ENCODE measurements around the gene LVRN.

The LVRN gene

DNA sequence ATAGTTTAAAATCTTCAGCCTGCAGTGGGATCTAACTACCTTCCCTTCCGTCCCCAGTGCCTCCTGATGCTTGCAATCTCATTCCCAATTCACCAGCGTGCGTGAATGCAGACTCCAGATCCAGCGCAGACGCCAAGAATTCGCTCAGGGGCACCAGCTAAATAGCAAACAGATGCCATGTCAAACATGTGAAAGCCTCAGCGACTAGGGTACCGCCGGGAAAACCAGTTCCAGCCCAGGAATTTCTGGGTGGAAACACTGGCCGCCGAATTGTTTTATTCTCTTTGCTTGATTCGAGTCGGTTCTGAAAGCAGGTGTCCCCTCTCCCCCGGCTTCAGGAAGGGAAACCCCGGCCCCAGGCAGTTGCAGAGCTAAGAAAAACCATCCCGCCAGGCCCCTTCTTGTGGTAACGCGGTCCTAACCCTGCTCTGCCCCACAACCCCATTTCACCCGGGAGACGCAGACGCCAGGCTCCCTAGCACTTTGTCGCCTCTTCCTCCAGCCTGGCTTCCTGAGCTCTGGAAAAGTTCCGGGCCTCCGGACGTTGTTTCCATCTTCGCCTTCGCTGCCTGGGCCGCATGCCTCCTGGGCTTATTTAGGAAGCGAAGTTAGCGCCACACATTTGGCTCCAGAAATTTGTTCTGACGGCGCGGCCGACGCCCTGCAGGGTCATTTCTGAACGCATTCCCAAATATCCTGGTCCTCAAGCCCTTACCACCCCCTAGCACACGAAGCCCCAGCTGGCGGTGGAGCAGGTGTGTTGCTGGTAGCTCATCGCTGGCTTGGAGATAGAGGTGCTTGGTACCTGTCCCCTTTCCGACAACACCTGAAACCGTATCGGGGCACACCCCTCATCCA, 665 bp upstream of the LVRN start:
- no peak for DNase-seq (ENCODE audit: low spot score)

DNA sequence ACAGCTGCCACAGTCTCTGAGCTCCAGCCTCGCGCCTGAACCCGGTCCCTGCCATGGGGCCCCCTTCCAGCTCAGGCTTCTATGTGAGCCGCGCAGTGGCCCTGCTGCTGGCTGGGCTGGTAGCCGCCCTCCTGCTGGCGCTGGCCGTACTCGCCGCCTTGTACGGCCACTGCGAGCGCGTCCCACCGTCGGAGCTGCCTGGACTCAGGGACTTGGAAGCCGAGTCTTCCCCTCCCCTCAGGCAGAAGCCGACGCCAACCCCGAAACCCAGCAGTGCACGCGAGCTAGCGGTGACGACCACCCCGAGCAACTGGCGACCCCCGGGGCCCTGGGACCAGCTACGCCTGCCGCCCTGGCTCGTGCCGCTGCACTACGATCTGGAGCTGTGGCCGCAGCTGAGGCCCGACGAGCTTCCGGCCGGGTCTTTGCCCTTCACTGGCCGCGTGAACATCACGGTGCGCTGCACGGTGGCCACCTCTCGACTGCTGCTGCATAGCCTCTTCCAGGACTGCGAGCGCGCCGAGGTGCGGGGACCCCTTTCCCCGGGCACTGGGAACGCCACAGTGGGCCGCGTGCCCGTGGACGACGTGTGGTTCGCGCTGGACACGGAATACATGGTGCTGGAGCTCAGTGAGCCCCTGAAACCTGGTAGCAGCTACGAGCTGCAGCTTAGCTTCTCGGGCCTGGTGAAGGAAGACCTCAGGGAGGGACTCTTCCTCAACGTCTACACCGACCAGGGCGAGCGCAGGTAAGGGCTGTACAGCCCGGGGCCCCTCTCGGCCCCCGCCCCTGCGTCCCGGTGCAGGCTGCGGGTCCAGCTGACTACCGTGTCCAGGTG, 509 bp downstream of the LVRN start:
- no peak for DNase-seq (ENCODE audit: low spot score)

DNA sequence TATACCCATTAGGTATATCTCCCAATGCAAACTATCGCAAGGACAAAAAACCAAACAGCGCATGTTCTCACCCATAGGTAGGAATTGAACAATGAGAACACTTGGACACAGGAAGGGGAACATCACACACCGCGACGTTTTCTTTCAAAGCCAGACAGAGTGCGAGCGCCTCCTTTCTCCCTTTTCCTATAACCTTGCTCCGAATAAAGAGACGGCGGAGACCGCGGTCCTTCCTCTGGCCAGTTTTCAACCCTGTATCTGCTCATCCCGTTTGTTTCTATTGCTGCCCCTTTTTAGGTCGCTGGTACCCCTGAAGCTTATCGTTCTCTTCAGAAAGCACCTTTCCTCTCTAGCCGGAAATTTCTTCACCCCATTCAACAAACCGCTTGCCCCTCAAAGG, 1.3 kb downstream of the LVRN start:
- DNase-seq (ENCODE audit: low spot score), result no peak

DNA sequence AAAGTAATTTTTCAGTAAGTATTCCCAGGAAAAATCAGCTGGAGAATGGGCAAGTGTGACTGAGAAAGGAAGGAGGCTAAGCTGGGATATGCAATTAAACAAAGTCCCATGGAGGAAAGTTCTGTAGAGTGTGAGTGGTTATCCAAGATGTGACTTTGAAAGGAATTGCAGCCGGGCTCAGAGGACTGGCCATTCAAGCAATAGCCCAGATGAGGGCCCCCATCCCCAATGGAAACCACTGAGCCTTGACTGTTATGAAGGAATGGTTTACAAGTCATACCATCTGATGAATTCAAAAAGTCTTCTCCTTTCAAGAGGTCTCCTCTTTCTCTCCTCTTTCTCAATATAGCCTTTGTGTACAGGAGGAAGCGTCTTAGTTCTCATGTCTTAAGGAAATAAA, 6.5 kb downstream of the LVRN start:
- no peak for DNase-seq (ENCODE audit: low spot score)

DNA sequence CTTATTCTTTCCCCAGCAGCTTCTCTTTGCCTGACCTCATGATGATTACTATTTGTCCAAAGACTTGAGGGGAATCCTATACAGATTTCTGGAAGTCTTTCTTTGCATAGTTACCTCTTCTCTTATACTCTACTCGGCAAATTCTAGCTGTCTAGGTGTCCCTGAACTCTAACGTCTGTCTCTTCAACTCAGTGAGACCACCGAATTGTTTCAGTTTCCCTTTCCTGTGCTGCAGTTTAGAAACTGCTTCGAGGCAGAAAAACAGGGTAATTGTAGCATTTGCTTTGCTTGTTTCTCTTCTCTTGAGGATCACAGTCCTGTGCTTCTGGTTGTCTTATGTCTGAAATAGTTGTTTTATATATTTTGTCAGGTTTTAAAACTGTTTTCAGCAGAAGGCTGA, 14.8 kb downstream of the LVRN start:
- no peak for DNase-seq (ENCODE audit: low spot score)

DNA sequence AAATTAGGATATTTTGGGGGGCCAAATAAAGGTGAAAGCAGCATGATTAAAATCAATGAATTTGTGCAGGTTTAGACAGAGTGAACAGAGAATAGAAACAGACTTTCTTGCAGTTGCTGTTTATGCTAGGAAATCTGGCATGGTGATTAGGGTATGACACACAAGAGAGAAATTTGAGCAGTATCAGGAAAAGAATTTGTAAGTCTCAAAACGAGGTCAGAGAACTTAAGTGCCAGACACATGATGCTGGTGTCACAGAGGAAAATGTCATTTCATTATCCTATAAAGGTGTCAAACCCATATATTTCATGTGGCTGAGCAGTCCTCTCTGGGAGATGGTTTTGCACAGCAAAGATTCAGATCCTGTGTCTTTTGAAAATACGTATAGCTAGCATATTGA, 15.7 kb downstream of the LVRN start:
- DNase-seq (ENCODE audit: low spot score), result no peak

DNA sequence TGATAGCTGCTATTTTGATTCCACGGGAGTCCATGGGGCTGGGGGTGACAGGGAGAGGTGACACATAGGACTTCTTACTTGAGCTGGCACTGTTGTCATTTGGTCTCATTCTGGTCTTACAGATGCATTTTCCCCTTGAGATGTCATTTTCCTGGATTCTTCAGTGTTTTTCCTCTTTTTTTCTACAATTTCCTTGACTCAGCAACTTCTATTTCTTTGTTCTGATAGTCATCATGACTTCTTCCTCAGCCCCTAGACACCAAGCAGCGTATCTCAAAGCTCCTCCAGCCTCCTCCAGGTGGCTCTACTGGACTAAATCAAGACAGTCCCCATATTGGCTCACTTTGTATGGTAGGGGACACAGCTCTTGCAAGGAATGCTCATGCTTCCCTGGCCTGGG, 16.5 kb downstream of the LVRN start:
- DNase-seq (ENCODE audit: low spot score), result no peak

DNA sequence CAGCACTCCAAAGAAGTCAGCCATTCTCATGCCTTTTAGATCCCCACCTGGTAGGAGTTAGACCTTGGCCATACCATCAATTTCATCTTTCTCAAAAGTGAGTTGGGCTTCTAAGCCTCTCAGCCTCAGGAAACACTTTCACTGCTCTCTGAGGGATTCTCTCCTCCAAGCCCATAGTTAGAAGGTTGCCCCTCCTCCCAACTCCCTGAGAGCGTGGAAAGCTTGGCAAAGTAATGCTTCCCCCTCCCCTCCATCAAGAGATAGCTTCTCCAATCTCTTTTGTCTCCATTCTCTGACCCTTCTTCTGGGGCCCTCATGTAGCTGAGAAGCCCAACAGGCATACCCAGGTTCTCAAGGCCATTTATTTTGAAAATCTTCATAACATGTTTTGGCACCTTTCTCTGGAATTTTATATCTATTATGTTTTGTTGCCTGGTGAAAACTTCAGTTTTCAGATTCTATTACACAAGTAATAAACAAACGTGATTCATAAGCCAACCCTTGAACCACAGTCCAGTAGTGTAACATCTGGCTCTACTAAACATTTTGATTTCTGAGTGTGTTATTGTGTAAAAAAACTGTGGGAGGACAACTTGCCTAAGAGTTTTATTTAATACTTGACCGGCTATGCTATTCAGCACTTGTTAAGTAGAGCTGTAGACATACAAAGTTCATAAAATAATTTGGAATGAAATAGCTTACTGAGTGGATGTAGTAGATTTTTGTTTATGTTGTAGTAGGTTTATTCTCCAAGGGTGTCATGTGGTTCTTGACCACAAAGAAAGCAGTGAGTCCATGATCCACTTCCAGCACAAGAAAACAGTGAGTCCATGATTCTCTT, 17.1 kb downstream of the LVRN start:
- no peak for DNase-seq (ENCODE audit: low spot score)

DNA sequence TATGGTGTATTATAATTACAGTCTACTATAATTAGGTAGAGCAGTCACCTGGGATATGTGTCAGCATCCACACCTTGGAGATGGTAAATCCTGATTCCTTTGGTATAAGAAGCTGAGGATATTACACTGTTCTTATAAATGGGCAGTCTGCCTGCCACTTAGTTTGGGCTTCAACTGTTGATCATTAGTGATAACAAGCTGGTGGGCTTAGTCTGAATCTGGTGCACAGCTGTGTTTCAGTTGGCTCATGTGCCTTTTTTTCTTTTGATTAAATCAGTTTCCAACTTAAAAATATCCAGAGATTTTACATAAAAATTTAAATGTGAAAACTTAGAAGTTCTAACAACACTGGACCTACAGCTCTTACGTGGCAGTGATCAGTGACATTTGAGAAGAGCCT, 21.2 kb downstream of the LVRN start:
- no peak for DNase-seq (ENCODE audit: low spot score)

DNA sequence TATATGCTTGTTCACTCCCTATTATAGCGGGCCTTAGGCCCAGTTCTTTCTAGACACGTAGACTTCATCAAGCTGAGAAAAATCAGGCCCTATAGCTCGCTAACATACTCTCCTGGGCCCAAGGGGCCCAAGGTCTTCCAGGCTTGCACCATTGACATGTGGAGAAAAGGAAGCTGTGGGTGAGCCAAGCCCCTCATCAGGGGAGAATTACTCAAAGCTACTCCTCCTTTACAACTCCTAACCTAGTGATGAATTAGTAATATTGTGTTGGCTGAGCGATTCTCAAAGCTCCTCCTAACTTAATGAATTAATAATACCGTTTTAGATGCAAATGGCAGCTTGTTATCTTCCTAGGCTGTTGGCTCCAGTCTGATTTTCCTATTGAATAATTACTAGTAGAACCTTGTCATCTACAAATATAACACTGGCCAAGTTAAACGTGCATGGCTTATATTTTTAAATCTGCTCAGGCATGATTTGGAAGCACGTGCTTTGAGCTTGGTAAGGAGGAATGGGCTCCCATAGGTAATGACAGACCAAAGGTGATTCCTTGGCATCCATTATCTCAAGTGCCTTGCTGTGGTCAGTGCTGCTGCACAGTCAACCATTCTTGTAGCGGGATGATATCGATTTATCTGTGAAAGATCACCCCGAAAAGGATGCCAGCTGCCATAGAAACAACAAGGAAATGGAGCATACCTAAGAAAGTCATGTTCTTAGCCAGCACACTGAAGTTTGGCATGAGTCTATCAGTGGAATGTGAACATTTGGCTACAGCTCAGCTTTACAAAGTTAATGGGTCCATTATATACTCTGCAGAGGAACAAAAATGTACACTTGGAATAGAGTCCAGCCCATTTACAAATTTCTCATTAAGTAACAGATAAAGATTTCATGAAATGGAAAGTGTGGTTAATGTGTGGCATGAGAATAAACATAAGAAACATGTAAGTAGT, 23.8 kb downstream of the LVRN start:
- DNase-seq (ENCODE audit: low spot score), result no peak

DNA sequence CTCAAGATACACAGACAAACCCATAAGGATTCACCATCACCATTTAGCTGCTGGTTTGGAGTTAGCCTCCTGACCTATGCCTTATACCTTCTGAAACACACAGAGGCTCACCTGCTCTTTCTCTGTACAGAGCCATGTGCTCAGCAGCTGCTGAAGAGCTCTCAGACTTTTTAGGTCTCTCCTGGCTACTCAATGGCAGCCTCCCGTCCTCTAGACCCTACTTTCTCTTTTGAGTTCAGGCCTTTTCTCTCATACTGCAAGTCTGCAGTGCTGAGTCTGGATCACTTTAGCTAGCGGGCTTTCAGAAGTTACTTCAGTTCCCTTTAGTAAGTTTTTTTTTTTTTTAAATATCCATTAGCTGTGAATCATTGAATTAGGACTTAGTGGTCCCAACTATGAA, 25.7 kb downstream of the LVRN start:
- DNase-seq (ENCODE audit: low spot score), result no peak

DNA sequence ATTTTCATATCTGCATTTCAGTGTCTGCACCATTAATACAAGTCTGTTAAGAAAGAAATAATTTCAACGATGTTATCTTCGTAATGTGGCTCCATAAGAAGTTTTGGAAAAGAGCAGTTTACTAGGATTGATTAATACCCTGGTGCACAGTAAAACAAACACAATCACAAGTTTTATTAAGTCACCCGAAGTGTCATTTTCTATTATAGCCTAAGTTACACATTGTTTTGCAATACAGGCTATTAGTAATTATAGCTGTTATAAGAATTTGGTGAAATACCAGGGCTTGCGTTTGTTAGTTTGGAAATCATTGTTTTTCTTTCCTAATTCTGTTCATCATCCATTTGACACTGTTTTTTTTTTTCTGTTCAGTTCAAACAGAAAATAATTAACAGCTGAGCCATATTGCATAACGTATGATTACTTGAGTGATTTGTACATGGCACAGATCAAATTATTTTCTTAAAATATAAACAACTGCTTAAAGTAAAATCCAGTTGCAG, 30.6 kb downstream of the LVRN start:
- DNase-seq (ENCODE audit: low spot score), result no peak

DNA sequence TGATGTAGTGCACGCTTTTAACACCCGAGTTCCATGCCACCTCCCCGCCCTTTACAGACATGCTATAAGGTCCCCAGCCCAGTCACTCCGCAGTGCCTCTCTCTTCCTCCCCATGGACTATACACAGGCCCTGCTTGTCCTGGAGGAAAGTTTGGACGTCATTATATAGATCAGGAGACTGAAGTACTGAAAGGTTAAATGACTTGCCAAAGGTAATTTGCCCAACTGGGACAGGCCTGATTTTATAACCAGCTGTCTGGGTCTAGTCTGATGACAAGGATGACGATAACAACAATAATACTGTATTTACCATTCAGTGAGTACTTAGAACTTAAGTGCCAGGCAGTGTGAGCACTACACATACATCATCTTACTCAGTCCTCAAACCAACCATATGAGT, 33.1 kb downstream of the LVRN start:
- DNase-seq (ENCODE audit: low spot score), result no peak

DNA sequence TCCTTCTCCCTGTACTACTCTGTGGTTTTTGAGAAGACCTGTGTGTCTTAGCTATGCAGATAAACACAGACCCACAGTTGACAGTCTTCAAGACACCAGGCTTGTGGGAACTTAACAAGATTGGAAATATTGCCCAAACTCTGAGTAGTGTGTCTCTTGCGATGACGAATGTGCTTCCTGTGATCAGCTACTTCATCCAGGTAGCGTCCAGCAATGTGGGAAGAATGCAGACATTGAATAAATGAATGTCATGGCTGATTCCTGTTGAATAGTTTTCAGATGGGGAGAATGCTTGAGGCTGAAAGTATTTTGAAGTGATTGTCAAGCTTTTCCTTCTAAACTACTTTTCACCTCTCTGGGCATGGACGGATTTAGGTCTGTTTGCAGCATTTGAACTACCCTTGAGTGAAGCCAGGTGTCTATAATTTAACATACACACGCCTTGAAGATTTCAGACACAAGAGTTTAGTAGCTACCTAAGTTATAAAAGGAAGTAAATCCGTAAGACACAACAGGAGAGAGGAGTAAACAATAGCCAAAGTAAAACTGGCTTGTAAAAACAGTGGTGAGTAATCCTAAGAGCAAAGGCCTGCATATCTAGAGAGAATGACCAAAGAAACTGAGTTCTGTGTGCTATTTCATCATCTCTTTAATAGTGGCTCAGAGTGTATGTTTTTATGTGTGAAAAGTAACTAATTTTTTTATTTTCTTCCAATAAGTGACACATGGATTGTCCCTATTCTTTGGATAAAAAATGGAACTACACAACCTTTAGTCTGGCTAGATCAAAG, 40.0 kb downstream of the LVRN start:
- no peak for DNase-seq (ENCODE audit: low spot score)

DNA sequence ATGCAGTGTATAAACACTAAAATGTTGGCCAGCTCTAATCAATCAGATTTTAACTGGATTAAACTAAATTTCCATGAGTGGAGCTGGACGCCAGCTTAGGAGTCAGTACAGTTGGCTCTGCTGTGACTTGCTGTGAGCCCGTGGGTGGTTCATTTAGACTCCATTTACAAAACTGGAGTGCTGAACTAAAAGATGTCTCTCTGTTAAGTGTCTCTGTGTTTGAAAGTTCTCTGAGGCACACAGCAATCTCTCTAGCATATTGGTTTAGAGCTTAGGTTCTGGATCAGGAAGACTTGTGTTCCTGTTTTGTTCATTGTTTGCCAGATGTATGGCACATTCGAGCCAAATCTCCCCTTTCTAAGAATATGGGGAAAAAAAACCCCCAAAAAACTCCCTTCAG, 42.0 kb downstream of the LVRN start:
- DNase-seq (ENCODE audit: low spot score), result no peak

DNA sequence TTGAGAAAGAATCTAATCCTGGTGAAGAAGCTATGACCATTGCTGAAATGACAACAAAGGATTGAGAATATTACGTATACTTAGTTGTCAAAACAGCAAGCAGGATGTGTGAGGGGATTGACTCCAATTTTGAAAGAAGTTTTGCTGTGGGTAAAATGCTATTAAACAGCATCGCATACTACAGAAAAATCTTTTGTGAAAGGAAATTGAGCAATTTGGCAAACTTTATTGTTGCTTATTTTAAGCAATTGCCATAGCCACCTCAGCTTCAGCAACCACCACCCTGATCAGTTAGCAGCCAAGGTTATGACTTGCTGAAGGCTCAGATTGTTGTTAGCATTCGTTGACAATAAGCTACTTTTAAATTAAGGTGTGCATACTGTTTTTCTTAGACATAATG, 47.5 kb downstream of the LVRN start:
- DNase-seq (ENCODE audit: low spot score), result no peak

DNA sequence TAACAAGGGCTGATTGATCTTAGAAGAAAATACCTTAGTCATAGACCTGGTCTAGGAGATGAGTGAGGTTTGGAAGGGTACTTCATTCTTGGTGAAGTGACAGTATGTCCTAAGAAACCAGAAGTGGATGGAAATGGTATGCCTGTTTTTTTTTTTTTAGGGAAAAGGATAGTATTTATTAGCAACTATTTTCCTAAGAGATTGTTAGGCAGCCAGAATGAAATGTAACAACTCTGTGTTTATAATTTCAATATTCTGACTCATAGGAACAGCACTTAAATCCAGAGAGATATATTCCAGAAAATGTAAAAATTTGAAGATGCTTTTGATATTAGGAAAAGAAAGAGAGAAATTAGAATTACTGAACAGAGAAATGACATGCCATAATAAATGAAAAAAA, 48.8 kb downstream of the LVRN start:
- DNase-seq (ENCODE audit: low spot score), result no peak

DNA sequence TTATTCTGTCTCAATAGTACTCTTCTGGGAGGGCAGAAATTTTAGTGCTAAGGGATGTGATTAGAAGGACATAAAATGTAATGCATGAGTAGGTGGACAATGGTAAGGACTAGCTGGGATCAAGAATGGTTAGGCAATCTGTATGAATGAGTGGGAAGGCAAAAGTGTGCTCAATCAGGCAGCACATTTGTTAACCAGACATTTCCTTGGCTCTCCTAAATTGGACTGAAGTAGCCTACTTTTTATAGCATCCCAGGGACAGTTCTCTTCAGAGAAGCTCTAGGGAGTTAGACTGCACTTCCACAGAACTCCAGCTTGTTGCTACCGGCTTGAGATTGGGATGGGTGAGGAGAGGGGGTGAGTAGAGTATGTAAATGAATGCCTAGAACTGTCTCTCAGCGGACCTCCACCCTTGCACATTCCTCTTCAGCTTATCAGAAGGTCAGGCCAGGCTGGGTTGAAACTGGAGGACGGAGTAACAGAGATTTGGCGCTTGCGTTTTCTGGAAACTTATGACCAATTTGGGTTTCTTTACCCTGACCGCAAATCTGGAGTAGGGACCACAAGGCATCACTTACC, 51.0 kb downstream of the LVRN start:
- DNase-seq (ENCODE audit: low spot score), result no peak

DNA sequence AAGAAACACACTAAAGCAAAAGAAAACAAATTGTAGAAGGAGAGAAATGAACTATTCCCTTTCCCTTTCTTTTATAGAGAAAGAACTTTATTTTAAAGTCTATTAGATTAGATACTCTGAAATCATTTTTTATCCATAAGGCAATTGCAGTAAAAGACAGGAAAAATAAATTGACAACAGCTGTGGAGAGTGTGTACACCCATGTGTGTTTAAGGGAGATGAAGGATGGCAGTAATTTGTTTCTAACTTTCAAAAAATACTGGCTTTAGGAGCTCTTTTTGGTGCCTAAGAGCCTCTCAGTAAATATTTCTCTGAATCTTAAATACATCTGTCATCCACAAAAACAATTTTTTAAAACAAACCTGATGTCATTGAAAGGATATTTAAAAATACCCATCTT, 51.7 kb downstream of the LVRN start:
- DNase-seq (ENCODE audit: low spot score), result no peak

DNA sequence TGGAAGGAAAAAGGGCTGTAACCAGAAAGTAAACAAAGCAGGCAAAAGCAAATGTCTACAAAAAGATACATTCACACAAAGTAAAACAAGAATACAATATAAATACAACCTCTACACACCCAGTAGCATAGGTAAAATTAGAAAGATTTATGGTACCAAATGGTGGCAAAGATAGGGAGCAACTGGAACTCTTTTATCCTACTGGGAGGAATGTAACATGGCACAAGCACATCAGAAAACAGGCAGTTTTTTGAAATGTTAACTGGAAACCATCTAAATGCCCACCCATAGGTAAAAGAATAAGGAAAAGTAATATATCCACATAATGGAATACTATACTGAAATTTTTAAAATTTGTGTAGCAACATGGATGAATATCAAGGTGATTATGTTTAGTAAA, 61.3 kb downstream of the LVRN start:
- no peak for DNase-seq (ENCODE audit: low spot score)
